Tibial nerve (tissue), 4 donors: ENCODE data around the gene NR2F2. TPM values are rescaled to one million over a fixed set of nuclear protein-coding genes. Genes with fewer than 3 reads are reported as not detected.

Experiments used
- DNase-seq, 2 donors: peaks; one replicate each; pipeline ENCODE4 v3.0.0-alpha.2; 2019; ENCODE audit warnings: low spot score in 2 of 2
- H3K27ac ChIP-seq, 4 donors: fragments of 200-600 bp; sonication (generic) in 3 of 4; one replicate each; pipeline ENCODE4 v1.5.1; 2017 to 2019; ENCODE audit warnings: mild to moderate bottlenecking in 1 of 4
- H3K27me3 ChIP-seq, 2 donors: fragments of 200-600 bp; sonication (generic) in 1 of 2; one replicate each; pipeline versions ENCODE4 v1.5.1 to v1.6.0; 2017 to 2019
- H3K36me3 ChIP-seq, 3 donors: fragments of 200-600 bp; sonication (generic); one replicate each; pipeline ENCODE4 v1.5.1; 2018 to 2019
- H3K4me1 ChIP-seq, 4 donors: fragments of 200-600 bp; sonication (generic) in 3 of 4; one replicate each; pipeline ENCODE4 v1.5.1; 2017 to 2019
- H3K4me3 ChIP-seq, 4 donors: fragments of 200-600 bp; sonication (generic) in 3 of 4; one replicate each; pipeline ENCODE4 v1.5.1; 2017 to 2019; ENCODE audit warnings: mild to moderate bottlenecking in 1 of 4, moderate library complexity in 1 of 4
- H3K9me3 ChIP-seq, 4 donors: fragments of 200-600 bp; sonication (generic) in 3 of 4; one replicate each; pipeline ENCODE4 v1.5.1; 2017 to 2019
- CTCF ChIP-seq, 5 experiments: fragments of 200-600 bp in 3 of 5; fragments of 450-650 bp in 2 of 5; sonication (generic) in 3 of 5; IDR thresholded peaks; one replicate each; pipeline ENCODE4 v1.5.1; 2016 to 2019; ENCODE audit warnings: antibody characterized with exemption in 5 of 5, mild to moderate bottlenecking in 3 of 5, moderate library complexity in 2 of 5
- EP300 ChIP-seq, 2 donors: sonication (generic); formaldehyde crosslinking; IDR thresholded peaks; one replicate each; pipeline ENCODE4 v1.6.1; 2017; ENCODE audit warnings: antibody characterized with exemption in 2 of 2, mild to moderate bottlenecking in 1 of 2
- POLR2A ChIP-seq, 2 donors: fragments of 450-650 bp; IDR thresholded peaks; one replicate each; pipeline ENCODE4 v1.6.1; 2017; ENCODE audit warnings: antibody characterized with exemption in 2 of 2, mild to moderate bottlenecking in 2 of 2, moderate library complexity in 2 of 2
- WGBS, 2 donors: methylation state at CpG; one replicate each; pipeline ENCODE4 v1.1.5; 2018; 5-methylcytosine and 5-hydroxymethylcytosine counted together
- total RNA-seq, 4 donors: library from RNA; depleted of rRNA; stranded (reverse); fragments of >200 nt; gene quantifications; one replicate each; pipeline ENCODE4 v1.1.0, GENCODE V29; 2016

The NR2F2 gene
- total RNA-seq, 4 donors from 2014 or later = 70.8 to 129 (median 124) TPM

DNA sequence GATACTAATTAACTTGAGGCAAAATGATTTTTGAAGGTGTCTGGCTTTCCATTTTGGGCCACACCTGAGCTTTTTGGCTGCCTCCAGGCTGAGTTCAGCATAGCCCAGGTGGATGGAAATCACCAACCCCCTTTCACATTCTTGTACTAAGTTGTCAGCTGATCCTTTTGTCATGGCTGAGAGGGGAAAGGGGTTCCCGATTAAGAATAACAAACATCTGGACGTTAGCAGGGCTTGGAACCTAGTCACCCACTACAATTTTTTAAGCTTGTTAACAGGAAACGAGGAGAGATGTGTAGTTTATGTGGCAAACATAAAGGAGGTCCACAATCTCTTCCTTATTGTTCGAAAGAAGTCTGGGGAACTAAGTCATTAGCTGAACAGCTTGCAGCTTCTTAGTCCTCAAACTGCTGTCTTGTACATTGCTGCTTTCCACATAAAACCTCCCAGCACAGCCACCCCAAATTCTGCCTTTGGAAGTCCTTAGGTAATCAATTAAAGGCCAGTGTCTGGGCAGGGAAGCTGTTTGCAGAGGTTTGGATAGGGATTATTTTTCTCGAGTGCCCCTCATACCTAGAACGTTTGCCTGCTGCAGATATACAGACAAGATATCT is 5.0 kb downstream of the NR2F2 start:
- no peaks in the 10 kb centered on the region for H3K4me1 ChIP-seq
- H3K9me3 ChIP-seq = no peaks in the 10 kb centered on the region
- DNase-seq = peak in 1 of 2 donors; percentile 6
- 2 to 5% methylated on average over 6 of the region's 6 CpGs for WGBS, 2 donors
- H3K4me3 ChIP-seq = peak overlapping the region; percentile 48 to 89 (median 74)
- H3K27ac ChIP-seq = peak overlapping the region; percentile 95 to 100 (median 98)
- TF ChIP-seq POLR2A (IDR thresholded peaks at IDR 0.05) = no peak
- peak in 1 of 2 donors; percentile 2 for TF ChIP-seq EP300 (IDR thresholded peaks at IDR 0.05)
- H3K27me3 ChIP-seq = no peaks in the 10 kb centered on the region
- H3K36me3 ChIP-seq = peaks cover 7 to 63% (median 10%) of the 10 kb centered on the region in 3 donors

GRCh38 chr15:96336108-96336595 is 5.7 kb downstream of the NR2F2 start:
- Histone ChIP-seq H3K4me1 (no peaks in the 10 kb centered on the region), H3K36me3 (peaks cover 7 to 63% (median 10%) of the 10 kb centered on the region in 3 donors), H3K27ac (peak overlapping the region; percentile 95 to 100 (median 98)), H3K27me3 (no peaks in the 10 kb centered on the region), H3K4me3 (peak overlapping the region; percentile 48 to 89 (median 74)), H3K9me3 (no peaks in the 10 kb centered on the region)
- 3 to 4% methylated on average over 7 of the region's 7 CpGs for WGBS, 2 donors
- DNase-seq = peak in 1 of 2 donors; percentile 6
- TF ChIP-seq POLR2A (IDR thresholded peaks at IDR 0.05) (no peak), CTCF (IDR thresholded peaks at IDR 0.05) (no peak), EP300 (IDR thresholded peaks at IDR 0.05) (peak in 1 of 2 donors; percentile 4)

DNA sequence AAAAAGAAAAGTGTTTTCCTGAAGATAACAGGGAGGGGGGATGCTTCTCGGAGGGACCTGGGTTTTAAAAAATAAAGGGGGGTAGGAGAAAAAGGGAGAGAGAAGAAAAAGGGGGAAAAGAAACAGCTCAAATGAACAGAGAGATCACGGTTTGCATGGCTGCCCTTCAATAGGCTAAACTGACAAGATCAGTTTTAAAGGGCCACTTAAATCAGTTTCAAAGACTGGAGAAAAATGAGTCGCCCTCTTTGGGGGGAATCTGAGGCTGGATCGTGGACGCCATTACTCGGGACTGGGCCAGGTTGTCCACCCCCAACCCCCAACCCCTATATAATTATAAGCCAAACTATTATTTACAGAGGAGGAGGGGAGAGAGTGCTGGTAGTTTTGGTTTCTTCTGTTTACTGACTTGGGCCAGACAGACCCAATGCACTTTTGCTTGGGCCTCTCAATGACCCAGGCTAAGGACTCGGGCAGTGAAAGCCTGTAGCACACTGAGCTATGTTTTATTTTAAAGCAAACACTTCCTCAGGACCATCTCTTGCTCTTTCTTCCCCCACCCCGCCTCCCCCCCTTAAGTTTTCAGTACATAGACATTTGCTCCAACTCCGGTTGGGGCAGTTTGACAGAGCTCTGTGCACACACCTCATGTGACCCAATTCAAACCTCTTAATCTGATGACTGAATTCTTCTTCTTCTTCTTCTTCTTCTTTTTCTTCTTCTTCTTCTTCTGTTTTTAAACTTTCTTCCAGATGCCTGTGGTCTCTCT is 6.3 kb downstream of the NR2F2 start:
- peaks cover 7 to 57% (median 10%) of the 10 kb centered on the region in 3 donors for H3K36me3 ChIP-seq
- WGBS, 2 donors = 1 to 3% methylated on average over 9 of the region's 9 CpGs
- peak overlapping the region; percentile 95 to 100 (median 98) for H3K27ac ChIP-seq
- no peaks in the 10 kb centered on the region for H3K4me1 ChIP-seq
- no peaks in the 10 kb centered on the region for H3K9me3 ChIP-seq
- DNase-seq = peak in 1 of 2 donors; percentile 36
- TF ChIP-seq CTCF (IDR thresholded peaks at IDR 0.05) = no peak
- TF ChIP-seq POLR2A (IDR thresholded peaks at IDR 0.05) = peak in 1 of 2 donors; percentile 21
- peak in 1 of 2 donors; percentile 53 for TF ChIP-seq EP300 (IDR thresholded peaks at IDR 0.05)
- H3K4me3 ChIP-seq = peak overlapping the region; percentile 48 to 89 (median 74)
- H3K27me3 ChIP-seq = no peaks in the 10 kb centered on the region

GRCh38 chr15:96337365-96338023 is 7.0 kb downstream of the NR2F2 start:
- H3K4me3 ChIP-seq = peak overlapping the region; percentile 48 to 89 (median 74)
- peaks cover 0 to 6% (median 0%) of the 10 kb centered on the region in 4 donors for H3K4me1 ChIP-seq
- no peaks in the 10 kb centered on the region for H3K27me3 ChIP-seq
- H3K36me3 ChIP-seq = peaks cover 7 to 50% (median 10%) of the 10 kb centered on the region in 3 donors
- H3K9me3 ChIP-seq = no peaks in the 10 kb centered on the region
- H3K27ac ChIP-seq = peak overlapping the region; percentile 95 to 100 (median 98)
- no peak for TF ChIP-seq POLR2A (IDR thresholded peaks at IDR 0.05)
- peak in 1 of 2 donors; percentile 13 for TF ChIP-seq EP300 (IDR thresholded peaks at IDR 0.05)
- TF ChIP-seq CTCF (IDR thresholded peaks at IDR 0.05) = no peak
- peak in 1 of 2 donors; percentile 11 for DNase-seq
- WGBS, 2 donors = 2 to 4% methylated on average over 14 of the region's 14 CpGs

DNA sequence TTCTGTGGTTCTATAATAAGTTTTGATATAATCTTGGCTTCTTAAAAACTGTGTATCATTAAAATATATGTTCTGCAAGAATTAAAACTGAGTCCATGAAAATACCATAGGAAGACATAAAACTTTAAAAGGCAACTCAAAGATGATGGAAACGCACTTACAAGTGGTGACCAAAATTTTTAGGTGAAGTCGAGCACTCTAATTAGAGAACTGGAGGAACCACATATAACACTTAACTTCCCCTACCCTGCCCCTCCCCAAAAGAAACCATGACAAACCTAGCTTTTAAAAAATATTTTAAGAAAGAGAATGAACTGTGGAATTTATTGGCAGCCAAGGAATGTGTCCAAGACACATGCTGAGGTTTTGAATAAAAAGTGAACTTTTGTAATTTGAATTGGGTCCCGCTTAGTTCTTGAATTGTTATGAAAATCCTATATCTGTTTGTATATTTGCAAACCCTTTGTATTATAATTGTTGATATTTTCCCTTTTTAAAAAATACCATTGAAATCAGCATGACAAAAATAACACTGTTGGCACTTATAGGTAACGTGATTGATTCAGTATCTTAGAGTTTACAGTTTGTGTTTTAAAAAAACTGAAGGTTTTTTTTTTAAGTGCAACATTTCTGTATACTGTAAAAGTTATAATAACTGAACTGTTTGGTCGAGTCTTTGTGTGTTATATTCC is 7.7 kb downstream of the NR2F2 start:
- Histone ChIP-seq H3K27me3 (no peaks in the 10 kb centered on the region), H3K4me1 (peaks cover 0 to 6% (median 0%) of the 10 kb centered on the region in 4 donors), H3K27ac (peak overlapping the region; percentile 95 to 100 (median 98)), H3K4me3 (peak overlapping the region; percentile 48 to 89 (median 74)), H3K36me3 (peaks cover 7 to 43% (median 10%) of the 10 kb centered on the region in 3 donors), H3K9me3 (no peaks in the 10 kb centered on the region)
- WGBS, 2 donors = 4 to 9% methylated on average over 5 of the region's 5 CpGs
- peak in 1 of 2 donors; percentile 3 for DNase-seq
- TF ChIP-seq EP300 (IDR thresholded peaks at IDR 0.05) = peak in 1 of 2 donors; percentile 38
- TF ChIP-seq CTCF (IDR thresholded peaks at IDR 0.05) = no peak
